Glutamatergic neuron (in vitro differentiated cells): ENCODE results near the gene PNMA8C. TPM values are rescaled to one million over a fixed set of nuclear protein-coding genes. Genes with fewer than 3 reads are reported as not detected.
"Not testable (repeated sequence)": the region's sequence is repeated elsewhere in the genome, so short reads cannot be mapped to it uniquely, and the experiment has no call there.

Source experiments
- DNase-seq: peaks from one replicate; pipeline ENCODE4 v3.0.0; 2022
- H3K27ac Mint-ChIP-seq: one replicate; pipeline ENCODE4 v1.8.0; 2020; ENCODE audit warnings: mild to moderate bottlenecking, mixed read lengths, inconsistent platforms; ENCODE audit not compliant: unreplicated experiment
- H3K27me3 Mint-ChIP-seq: one replicate; pipeline ENCODE4 v1.8.0; 2020; ENCODE audit warnings: mild to moderate bottlenecking, moderate library complexity, mixed read lengths, inconsistent platforms; ENCODE audit not compliant: unreplicated experiment
- H3K36me3 Mint-ChIP-seq: one replicate; pipeline ENCODE4 v1.8.0; 2020; ENCODE audit warnings: mild to moderate bottlenecking, mixed read lengths, inconsistent platforms; ENCODE audit not compliant: unreplicated experiment
- H3K4me1 Mint-ChIP-seq: one replicate; pipeline ENCODE4 v1.8.0; 2020; ENCODE audit warnings: mild to moderate bottlenecking, low read depth, mixed read lengths, inconsistent platforms; ENCODE audit not compliant: unreplicated experiment
- H3K4me3 Mint-ChIP-seq: one replicate; pipeline ENCODE4 v1.8.0; 2020; ENCODE audit warnings: mild to moderate bottlenecking, mixed read lengths, inconsistent platforms; ENCODE audit not compliant: unreplicated experiment
- H3K9me3 Mint-ChIP-seq: one replicate; pipeline ENCODE4 v1.8.0; 2020; ENCODE audit warnings: mild to moderate bottlenecking, moderate library complexity, mixed read lengths, inconsistent platforms; ENCODE audit not compliant: unreplicated experiment
- total RNA-seq: library from RNA; stranded (reverse); fragmentation: NEBNext Ultra II Directional; extraction: Animal tissue kit (Norgen Biotek cat#: 25700); gene quantifications from one replicate; pipeline ENCODE4 v1.2.1, GENCODE V29; 2021; ENCODE audit not compliant: unreplicated experiment
- TF ChIP-seq, protein P1 (sequence below): fragments of 200-600 bp; sonication (generic); IDR thresholded peaks from one replicate; pipeline ENCODE4 v1.5.0; 2021; ENCODE audit not compliant: partially characterized antibody, unreplicated experiment

PNMA8C gene
- total RNA-seq, 1 donor from 2014 or later = 5.3 TPM

DNA sequence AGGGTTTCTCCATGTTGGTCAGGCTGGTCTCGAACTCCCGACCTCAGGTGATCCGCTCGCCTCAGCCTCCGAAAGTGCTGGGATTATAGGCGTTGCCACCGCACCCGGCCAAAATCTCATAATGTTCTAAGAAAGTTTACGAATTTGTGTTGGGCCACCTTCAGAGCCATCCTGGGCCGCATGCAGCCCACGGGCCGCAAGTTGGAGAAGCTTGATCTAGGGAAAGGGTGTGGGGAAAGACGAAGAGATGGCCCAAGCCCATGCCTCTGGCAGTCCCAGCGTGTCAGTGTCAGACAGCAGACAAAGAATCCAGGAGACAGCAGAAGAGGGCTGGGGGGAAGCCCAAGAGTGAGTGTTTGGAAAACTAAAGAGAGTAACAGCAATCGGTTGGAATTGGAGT, 17.3 kb upstream of the PNMA8C start:
- H3K4me3 Mint-ChIP-seq = no peak overlapping the region
- H3K36me3 Mint-ChIP-seq = peaks cover 7% of the 10 kb centered on the region
- no peak for DNase-seq
- TF ChIP-seq, protein P1, sequence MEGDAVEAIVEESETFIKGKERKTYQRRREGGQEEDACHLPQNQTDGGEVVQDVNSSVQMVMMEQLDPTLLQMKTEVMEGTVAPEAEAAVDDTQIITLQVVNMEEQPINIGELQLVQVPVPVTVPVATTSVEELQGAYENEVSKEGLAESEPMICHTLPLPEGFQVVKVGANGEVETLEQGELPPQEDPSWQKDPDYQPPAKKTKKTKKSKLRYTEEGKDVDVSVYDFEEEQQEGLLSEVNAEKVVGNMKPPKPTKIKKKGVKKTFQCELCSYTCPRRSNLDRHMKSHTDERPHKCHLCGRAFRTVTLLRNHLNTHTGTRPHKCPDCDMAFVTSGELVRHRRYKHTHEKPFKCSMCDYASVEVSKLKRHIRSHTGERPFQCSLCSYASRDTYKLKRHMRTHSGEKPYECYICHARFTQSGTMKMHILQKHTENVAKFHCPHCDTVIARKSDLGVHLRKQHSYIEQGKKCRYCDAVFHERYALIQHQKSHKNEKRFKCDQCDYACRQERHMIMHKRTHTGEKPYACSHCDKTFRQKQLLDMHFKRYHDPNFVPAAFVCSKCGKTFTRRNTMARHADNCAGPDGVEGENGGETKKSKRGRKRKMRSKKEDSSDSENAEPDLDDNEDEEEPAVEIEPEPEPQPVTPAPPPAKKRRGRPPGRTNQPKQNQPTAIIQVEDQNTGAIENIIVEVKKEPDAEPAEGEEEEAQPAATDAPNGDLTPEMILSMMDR = no peak
- no peaks in the 10 kb centered on the region for H3K4me1 Mint-ChIP-seq
- H3K9me3 Mint-ChIP-seq = no peaks in the 10 kb centered on the region
- no peak overlapping the region for H3K27ac Mint-ChIP-seq
- no peaks in the 10 kb centered on the region for H3K27me3 Mint-ChIP-seq

DNA sequence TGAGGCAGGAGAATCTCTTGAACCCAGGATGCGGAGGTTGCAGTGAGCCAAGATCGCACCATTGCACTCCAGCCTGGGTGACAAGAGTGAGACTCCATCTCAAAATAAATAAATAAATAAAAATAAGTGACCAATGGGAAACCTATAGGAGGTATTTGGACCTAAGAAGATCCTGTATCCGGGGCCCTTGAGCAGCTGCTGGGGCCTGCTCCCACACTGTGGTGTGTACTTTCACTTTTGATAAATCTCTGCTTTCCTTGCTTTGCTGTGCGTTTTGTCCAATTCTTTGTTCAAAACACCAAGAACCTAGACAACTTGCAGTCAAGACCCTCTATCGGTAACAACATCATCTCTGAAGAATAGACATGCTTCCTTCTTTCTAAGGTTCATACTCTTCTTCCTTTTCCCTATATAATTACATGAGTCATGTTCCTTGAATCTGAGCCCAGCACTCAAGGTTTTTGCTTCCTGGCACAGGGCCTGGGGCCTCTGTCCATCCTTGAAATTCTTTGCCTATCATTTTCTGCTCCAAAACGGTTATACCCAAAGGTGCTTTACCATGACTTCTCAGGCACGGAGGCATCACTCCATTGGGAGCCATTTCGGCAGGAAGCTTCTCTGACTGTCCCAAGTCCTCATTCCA, 14.2 kb upstream of the PNMA8C start:
- no peak for DNase-seq
- Mint-ChIP-seq H3K9me3 (no peaks in the 10 kb centered on the region), H3K4me3 (no peak overlapping the region), H3K36me3 (no peaks in the 10 kb centered on the region), H3K27ac (no peak overlapping the region), H3K4me1 (no peaks in the 10 kb centered on the region), H3K27me3 (no peaks in the 10 kb centered on the region)
- TF ChIP-seq, protein P1 = no peak

DNA sequence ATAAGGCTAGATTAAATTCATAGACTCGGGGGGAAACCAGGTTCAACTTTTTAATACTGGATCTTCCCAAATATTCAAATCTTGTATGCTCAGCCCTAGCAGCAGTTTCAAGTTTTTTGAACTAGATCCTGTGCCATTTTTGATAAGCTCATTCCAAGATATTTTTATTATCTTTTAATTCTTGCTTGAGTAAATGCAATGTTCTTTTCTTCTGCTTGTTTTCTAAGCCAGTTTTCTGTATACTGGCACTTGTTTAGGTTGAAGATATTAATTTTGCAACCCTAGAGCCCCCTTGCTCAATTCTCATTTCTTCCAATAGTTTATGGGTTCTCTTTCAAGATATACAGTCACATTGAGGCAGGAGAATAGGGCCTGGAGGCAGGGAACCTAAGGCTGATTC, 13.1 kb upstream of the PNMA8C start:
- Mint-ChIP-seq H3K36me3 (no peaks in the 10 kb centered on the region), H3K27ac (no peak overlapping the region), H3K4me1 (no peaks in the 10 kb centered on the region), H3K27me3 (no peaks in the 10 kb centered on the region), H3K4me3 (no peak overlapping the region), H3K9me3 (no peaks in the 10 kb centered on the region)
- TF ChIP-seq, protein P1 = no peak
- no peak for DNase-seq

DNA sequence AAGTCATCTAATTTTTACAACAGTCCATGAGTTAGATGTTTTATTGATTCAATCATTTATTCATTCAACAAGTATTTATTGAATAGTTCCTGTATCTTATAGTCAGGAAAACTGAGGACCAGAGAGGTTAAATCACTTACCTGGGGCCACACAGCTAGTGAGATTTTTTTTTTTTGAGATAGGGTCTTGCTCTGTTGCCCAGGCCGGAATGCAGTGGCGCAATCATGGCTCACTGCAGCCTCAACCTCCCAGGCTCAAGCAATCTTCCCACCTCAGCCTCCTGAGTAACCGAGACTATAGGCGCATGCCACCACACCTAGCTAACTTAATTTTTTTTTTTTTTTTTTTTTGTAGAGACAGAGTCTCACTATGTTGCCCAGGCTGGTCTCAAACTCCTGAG, 7.0 kb upstream of the PNMA8C start:
- H3K27ac Mint-ChIP-seq, DNase-seq, H3K36me3 Mint-ChIP-seq, H3K9me3 Mint-ChIP-seq, H3K4me1 Mint-ChIP-seq, H3K27me3 Mint-ChIP-seq, H3K4me3 Mint-ChIP-seq: not testable (repeated sequence)

DNA sequence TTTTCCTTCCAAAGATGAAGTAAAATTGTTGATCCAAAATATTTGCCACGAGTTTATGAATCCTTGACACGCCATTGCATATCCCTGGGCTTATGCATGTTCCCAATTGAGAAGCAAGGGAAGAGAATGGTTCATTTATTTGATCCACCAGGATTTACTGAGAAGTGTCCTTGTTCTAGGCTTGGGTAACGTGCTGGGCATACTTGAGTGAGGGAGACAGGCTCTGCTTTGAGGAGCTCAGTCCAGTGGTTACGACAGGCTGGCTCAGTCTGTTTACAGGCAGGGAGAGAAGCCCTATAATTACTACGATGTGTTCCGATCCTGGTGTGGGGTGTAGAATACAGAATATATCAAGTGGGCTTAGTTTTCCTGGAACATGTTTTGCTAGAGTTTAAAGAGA, 6.3 kb upstream of the PNMA8C start:
- TF ChIP-seq, protein P1 = no peak
- no peak overlapping the region for H3K27ac Mint-ChIP-seq
- DNase-seq = no peak
- H3K27me3 Mint-ChIP-seq = peaks cover 1% of the 10 kb centered on the region
- H3K4me3 Mint-ChIP-seq = no peak overlapping the region
- no peaks in the 10 kb centered on the region for H3K36me3 Mint-ChIP-seq
- H3K9me3 Mint-ChIP-seq = peaks cover 2% of the 10 kb centered on the region
- H3K4me1 Mint-ChIP-seq = no peaks in the 10 kb centered on the region

DNA sequence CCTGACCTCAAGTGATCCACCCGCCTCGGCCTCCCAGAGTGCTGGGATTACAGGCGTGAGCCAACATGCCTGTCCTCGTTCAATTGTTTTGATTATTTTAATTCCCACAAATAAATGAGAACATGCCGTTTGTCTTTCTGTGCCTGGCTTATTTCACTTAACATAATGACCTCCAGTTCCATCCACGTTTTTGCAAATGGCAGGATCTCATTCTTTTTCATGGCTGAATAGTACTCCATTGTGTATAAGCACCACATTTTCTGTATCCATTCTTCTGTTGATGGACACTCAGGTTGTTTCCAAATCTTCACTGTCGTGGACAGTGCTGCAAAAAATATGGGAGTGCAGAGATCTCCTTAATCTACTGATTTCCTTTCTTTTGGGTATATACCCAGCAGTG, 4.7 kb upstream of the PNMA8C start:
- H3K27ac Mint-ChIP-seq, H3K9me3 Mint-ChIP-seq, H3K36me3 Mint-ChIP-seq, DNase-seq, H3K4me1 Mint-ChIP-seq, H3K4me3 Mint-ChIP-seq, H3K27me3 Mint-ChIP-seq: not testable (repeated sequence)
